ENCODE data around the gene SOX21. TPM values are rescaled to one million over a fixed set of nuclear protein-coding genes. Genes with fewer than 3 reads are reported as not detected.

SOX21 gene
- total RNA-seq, 2 donors from 2014 or later: 0.10 TPM; not detected in 1

GRCh38 chr13:94700051-94700535, 12.3 kb downstream of the SOX21 start:
- no peak for DNase-seq (ENCODE audit: low spot score)
- intact Hi-C loops (cut with DNase I): no loop called here

GRCh38 chr13:94696171-94696570, 16.2 kb downstream of the SOX21 start:
- no peak for DNase-seq (ENCODE audit: low spot score)
- intact Hi-C loops (cut with DNase I): no loop called here

- no peak for DNase-seq (ENCODE audit: low spot score)
- intact Hi-C loops (cut with DNase I): no loop called here
Measured at GRCh38 chr13:94692030-94692429, 20.3 kb downstream of the SOX21 start.

GRCh38 chr13:94683409-94683808, 28.9 kb downstream of the SOX21 start:
- intact Hi-C loops (cut with DNase I): no loop called here
- no peak for DNase-seq (ENCODE audit: low spot score)

- DNase-seq (ENCODE audit: low spot score): no peak
- intact Hi-C loops (cut with DNase I): no loop called here
Measured at GRCh38 chr13:94682229-94682628, 30.1 kb downstream of the SOX21 start.

- DNase-seq (ENCODE audit: low spot score): no peak
- intact Hi-C loops (cut with DNase I): no loop called here
Measured at GRCh38 chr13:94679614-94680013, 32.7 kb downstream of the SOX21 start.

- no peak for DNase-seq (ENCODE audit: low spot score)
- intact Hi-C loops (cut with DNase I): no loop called here
Measured at GRCh38 chr13:94678845-94679244, 33.5 kb downstream of the SOX21 start.

- DNase-seq (ENCODE audit: low spot score): no peak
- intact Hi-C loops (cut with DNase I): no loop called here
Measured at GRCh38 chr13:94677799-94678198, 34.5 kb downstream of the SOX21 start.

GRCh38 chr13:94674609-94675348, 37.6 kb downstream of the SOX21 start:
- intact Hi-C loops (cut with DNase I): no loop called here

GRCh38 chr13:94673851-94674250, 38.5 kb downstream of the SOX21 start:
- DNase-seq (ENCODE audit: low spot score): no peak
- intact Hi-C loops (cut with DNase I): no loop called here

More at GRCh38 chr13:94674609-94675348, 37.6 kb downstream of the SOX21 start:
- no peak for DNase-seq (ENCODE audit: low spot score)

GRCh38 chr13:94672400-94672799, 39.9 kb downstream of the SOX21 start:
- intact Hi-C loops (cut with DNase I): no loop called here
- DNase-seq (ENCODE audit: low spot score): no peak

GRCh38 chr13:94667190-94667589, 45.2 kb downstream of the SOX21 start:
- DNase-seq (ENCODE audit: low spot score): no peak
- intact Hi-C loops (cut with DNase I): no loop called here

- intact Hi-C loops (cut with DNase I): no loop called here
- no peak for DNase-seq (ENCODE audit: low spot score)
Measured at GRCh38 chr13:94666065-94666464, 46.3 kb downstream of the SOX21 start.

- intact Hi-C loops (cut with DNase I): no loop called here
- no peak for DNase-seq (ENCODE audit: low spot score)
Measured at GRCh38 chr13:94664889-94665288, 47.5 kb downstream of the SOX21 start.

GRCh38 chr13:94662274-94662945, 49.9 kb downstream of the SOX21 start:
- DNase-seq (ENCODE audit: low spot score): no peak
- intact Hi-C loops (cut with DNase I): no loop called here

GRCh38 chr13:94661406-94661805, 50.9 kb downstream of the SOX21 start:
- intact Hi-C loops (cut with DNase I): no loop called here
- no peak for DNase-seq (ENCODE audit: low spot score)

GRCh38 chr13:94660695-94661326, 51.5 kb downstream of the SOX21 start:
- DNase-seq (ENCODE audit: low spot score): no peak
- intact Hi-C loops (cut with DNase I): no loop called here

All from posterior vena cava (tissue), 2 donors.